Measurements from ENCODE around the gene ADO. TPM values are rescaled to one million over a fixed set of nuclear protein-coding genes. Genes with fewer than 3 reads are reported as not detected.

Gene ADO
- total RNA-seq (2014; rRNA removed; shearing (Covaris generic)), result 48.5 and 51.0 TPM in 2 replicates

GRCh38 chr10:62804356-62805230 lies at the start of gene ADO:
Gene ADO, plus strand, starts transcription at chr10:62804720. Its CDS starts 340 bp downstream, at chr10:62805060.
- Histone ChIP-seq H3K27me3 (ENCODE audit: control insufficient read depth, insufficient read depth, low read length) (no peaks in the 10 kb centered on the region), H3K36me3 (replicated peaks; ENCODE audit: control insufficient read depth, insufficient read depth, low read length) (no peaks in the 10 kb centered on the region), H3K4me3 (ENCODE audit: insufficient read depth, low read depth, low read length) (peak within 1 kb of the TSS; percentile 95)
- DNase-seq, result peak; percentile 95

DNA sequence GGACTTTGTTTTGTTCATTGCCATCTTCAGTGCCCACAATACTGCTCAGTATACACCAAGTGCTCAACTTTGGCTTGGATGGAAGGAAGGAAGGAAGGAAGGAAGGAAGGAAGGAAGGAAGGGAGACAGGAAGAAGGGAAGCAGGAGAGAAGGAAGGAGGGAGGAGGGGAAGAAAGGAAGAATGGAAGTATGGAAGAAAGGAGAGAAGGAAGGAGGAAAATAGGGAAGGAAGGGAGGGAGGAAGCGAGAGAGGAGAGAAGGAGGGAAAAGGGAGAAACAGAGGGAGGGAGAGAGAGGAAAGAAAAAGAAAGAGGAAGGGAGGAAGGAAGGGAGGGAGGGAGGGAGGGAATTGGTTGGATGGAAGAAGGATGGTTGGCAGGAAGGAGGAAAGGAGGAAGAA lies 49.6 kb upstream of the ADO start:
- no peak overlapping the region for H3K4me3 ChIP-seq (ENCODE audit: insufficient read depth, low read depth, low read length)

GRCh38 chr10:62755662-62756653 lies 48.6 kb upstream of the ADO start:
- Histone ChIP-seq H3K36me3 (replicated peaks; ENCODE audit: control insufficient read depth, insufficient read depth, low read length) (no peaks in the 10 kb centered on the region), H3K27me3 (ENCODE audit: control insufficient read depth, insufficient read depth, low read length) (no peaks in the 10 kb centered on the region), H3K4me3 (ENCODE audit: insufficient read depth, low read depth, low read length) (no peak overlapping the region)
- DNase-seq, result no peak

More for the DNA sequence above, 49.6 kb upstream of the ADO start:
- Histone ChIP-seq H3K27me3 (ENCODE audit: control insufficient read depth, insufficient read depth, low read length) (no peaks in the 10 kb centered on the region), H3K36me3 (replicated peaks; ENCODE audit: control insufficient read depth, insufficient read depth, low read length) (no peaks in the 10 kb centered on the region)
- DNase-seq, result no peak

DNA sequence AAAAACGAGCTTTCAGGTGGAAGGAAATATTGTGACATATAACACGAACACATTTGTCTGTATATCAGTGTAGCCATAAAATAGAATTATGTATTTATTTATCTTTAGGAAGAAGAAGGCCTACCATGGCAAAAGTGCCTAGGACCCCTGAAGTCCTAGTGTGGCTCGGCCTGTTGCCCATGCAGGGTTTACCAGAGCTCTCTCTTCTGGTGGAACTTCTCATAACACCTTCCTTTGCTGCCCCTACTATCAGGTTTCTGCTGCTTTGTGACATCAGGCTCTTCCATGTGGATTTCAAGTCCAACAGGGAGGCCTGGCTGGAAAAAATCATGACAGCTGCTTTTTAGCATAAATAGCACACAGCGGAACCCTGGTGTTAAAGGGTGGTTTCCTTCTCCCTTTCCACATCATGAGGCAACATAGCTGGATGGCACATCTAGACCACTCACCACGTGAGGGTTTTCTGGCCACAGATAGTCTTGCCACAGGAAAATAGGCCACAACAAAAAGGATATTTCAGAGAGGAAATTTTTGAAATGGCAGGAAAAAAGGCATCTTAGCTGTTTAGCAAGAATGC lies 44.8 kb upstream of the ADO start:
- Histone ChIP-seq H3K36me3 (replicated peaks; ENCODE audit: control insufficient read depth, insufficient read depth, low read length) (no peaks in the 10 kb centered on the region), H3K27me3 (ENCODE audit: control insufficient read depth, insufficient read depth, low read length) (no peaks in the 10 kb centered on the region), H3K4me3 (ENCODE audit: insufficient read depth, low read depth, low read length) (no peak overlapping the region)
- DNase-seq, result peak; percentile 13

DNA sequence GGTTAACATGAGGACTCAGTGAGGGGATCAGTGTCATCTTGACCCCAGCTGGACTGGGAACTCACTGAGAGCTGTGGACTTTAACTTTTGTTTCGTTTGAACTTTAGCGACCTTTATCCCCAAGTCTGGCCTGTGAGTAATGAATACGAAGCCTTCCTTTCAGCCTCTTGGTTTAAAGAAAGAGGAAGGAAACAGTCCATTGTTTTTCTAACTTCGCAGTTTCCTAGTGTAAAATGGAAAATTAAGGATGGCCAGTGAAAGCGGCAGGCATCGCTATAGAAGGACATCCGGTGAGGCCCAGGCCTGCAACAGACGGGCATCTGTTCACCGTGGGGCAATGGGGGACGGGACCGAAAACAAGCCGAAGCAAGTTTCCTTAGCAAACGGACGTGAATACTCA lies 44.1 kb upstream of the ADO start:
- no peak for DNase-seq
- Histone ChIP-seq H3K36me3 (replicated peaks; ENCODE audit: control insufficient read depth, insufficient read depth, low read length) (no peaks in the 10 kb centered on the region), H3K27me3 (ENCODE audit: control insufficient read depth, insufficient read depth, low read length) (no peaks in the 10 kb centered on the region), H3K4me3 (ENCODE audit: insufficient read depth, low read depth, low read length) (no peak overlapping the region)

DNA sequence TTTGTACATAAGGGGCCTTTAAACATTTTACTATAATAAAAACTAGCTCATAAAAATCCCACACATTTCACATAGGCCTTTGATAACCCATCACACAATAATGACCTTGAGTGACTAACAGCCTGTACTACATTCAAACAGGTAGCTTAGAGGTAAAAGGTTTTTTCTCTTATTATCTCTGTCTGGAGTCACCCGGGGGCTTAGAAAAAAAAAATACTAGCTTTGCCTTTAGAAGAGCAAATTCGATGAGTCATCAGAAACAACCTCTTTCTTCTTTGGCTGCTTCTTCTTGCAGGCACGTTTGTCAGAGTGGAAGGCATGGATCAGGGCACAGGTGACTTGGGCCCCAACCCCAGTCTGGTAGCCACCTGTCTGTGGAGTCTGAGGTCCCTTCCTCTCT lies 43.4 kb upstream of the ADO start:
- no peaks in the 10 kb centered on the region for H3K36me3 ChIP-seq (replicated peaks; ENCODE audit: control insufficient read depth, insufficient read depth, low read length)
- no peak for DNase-seq
- no peak overlapping the region for H3K4me3 ChIP-seq (ENCODE audit: insufficient read depth, low read depth, low read length)
- no peaks in the 10 kb centered on the region for H3K27me3 ChIP-seq (ENCODE audit: control insufficient read depth, insufficient read depth, low read length)

DNA sequence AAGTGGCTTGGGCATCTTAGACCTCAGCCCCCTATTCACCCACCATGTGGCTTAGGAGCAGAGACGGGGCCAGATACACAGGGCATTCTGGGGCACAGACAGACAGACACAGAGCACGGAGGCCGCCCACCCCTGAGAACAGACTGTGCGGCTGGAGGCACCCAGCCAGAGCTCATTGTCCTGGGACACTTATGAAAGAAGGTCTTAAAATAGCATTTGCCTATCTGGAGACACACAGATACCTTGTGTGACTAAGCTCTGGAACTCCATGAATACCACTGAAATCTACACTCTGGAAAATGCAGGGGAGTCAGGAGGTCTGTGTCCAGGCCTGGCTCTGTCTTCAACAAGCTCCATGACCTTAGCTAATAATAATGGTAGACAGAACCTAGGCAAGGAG lies 41.4 kb upstream of the ADO start:
- Histone ChIP-seq H3K36me3 (replicated peaks; ENCODE audit: control insufficient read depth, insufficient read depth, low read length) (no peaks in the 10 kb centered on the region), H3K4me3 (ENCODE audit: insufficient read depth, low read depth, low read length) (no peak overlapping the region), H3K27me3 (ENCODE audit: control insufficient read depth, insufficient read depth, low read length) (no peaks in the 10 kb centered on the region)
- no peak for DNase-seq

- H3K36me3 ChIP-seq (replicated peaks; ENCODE audit: control insufficient read depth, insufficient read depth, low read length), result no peaks in the 10 kb centered on the region
- DNase-seq, result no peak
Measured at GRCh38 chr10:62764011-62764410, 40.5 kb upstream of the ADO start.

DNA sequence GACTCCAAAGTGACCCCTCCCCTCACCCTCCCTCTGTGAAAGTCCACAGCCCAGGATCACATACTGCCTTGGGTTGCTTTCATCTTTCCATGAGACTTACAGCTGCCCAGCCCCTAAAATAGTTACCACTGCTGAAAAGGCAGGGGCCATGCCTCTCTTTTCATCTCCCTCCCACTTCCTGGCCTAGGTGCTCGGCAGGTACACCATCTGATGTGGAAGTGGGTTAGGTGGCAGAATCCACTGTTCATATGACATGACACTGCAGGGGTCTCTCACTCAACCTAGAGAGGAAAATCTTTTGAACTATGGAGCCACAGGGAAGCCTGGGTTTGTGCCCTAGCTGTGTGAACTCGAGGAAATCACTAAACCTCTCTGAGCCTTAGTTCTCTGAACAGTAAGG lies 38.8 kb upstream of the ADO start:
- Histone ChIP-seq H3K27me3 (ENCODE audit: control insufficient read depth, insufficient read depth, low read length) (no peaks in the 10 kb centered on the region), H3K36me3 (replicated peaks; ENCODE audit: control insufficient read depth, insufficient read depth, low read length) (no peaks in the 10 kb centered on the region), H3K4me3 (ENCODE audit: insufficient read depth, low read depth, low read length) (no peak overlapping the region)
- DNase-seq, result no peak

More at GRCh38 chr10:62764011-62764410, 40.5 kb upstream of the ADO start:
- Histone ChIP-seq H3K27me3 (ENCODE audit: control insufficient read depth, insufficient read depth, low read length) (no peaks in the 10 kb centered on the region), H3K4me3 (ENCODE audit: insufficient read depth, low read depth, low read length) (no peak overlapping the region)

GRCh38 chr10:62766386-62766785 lies 38.1 kb upstream of the ADO start:
- no peaks in the 10 kb centered on the region for H3K36me3 ChIP-seq (replicated peaks; ENCODE audit: control insufficient read depth, insufficient read depth, low read length)
- H3K4me3 ChIP-seq (ENCODE audit: insufficient read depth, low read depth, low read length), result no peak overlapping the region
- H3K27me3 ChIP-seq (ENCODE audit: control insufficient read depth, insufficient read depth, low read length), result no peaks in the 10 kb centered on the region
- DNase-seq, result no peak

DNA sequence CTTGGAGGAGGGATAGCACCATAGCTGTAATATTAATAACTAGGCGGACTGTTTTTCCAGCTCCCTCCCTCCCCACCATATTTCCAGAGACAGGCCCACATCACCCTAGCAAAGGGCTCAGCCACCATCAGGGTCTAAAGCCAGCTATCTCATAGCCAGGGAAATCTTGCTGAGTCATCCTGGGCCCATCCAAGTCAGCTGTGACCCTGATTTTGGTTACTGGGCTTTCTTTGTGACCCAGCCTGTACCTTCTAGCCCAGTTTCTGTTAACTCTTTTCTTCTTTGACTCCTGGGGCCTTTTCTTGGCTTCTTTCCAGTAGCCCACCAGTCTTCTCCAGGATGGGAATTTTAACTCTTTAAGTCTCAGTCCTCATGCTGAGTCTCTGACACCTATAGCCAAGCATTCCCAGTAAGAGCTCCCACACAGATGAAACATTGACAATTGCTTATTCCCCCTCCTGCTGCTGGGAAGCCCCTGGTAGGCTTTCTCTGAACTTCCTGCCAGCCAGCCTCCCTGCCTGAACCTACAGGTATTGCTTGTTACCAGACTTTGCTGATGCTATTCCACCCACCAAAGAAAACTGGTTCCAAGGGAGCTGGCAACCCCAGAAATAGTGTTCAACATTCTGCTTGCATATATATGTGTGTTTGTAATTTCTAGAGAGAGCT lies 34.8 kb upstream of the ADO start:
- Histone ChIP-seq H3K36me3 (replicated peaks; ENCODE audit: control insufficient read depth, insufficient read depth, low read length) (no peaks in the 10 kb centered on the region), H3K4me3 (ENCODE audit: insufficient read depth, low read depth, low read length) (no peak overlapping the region), H3K27me3 (ENCODE audit: control insufficient read depth, insufficient read depth, low read length) (no peaks in the 10 kb centered on the region)
- DNase-seq, result peak; percentile 14

DNA sequence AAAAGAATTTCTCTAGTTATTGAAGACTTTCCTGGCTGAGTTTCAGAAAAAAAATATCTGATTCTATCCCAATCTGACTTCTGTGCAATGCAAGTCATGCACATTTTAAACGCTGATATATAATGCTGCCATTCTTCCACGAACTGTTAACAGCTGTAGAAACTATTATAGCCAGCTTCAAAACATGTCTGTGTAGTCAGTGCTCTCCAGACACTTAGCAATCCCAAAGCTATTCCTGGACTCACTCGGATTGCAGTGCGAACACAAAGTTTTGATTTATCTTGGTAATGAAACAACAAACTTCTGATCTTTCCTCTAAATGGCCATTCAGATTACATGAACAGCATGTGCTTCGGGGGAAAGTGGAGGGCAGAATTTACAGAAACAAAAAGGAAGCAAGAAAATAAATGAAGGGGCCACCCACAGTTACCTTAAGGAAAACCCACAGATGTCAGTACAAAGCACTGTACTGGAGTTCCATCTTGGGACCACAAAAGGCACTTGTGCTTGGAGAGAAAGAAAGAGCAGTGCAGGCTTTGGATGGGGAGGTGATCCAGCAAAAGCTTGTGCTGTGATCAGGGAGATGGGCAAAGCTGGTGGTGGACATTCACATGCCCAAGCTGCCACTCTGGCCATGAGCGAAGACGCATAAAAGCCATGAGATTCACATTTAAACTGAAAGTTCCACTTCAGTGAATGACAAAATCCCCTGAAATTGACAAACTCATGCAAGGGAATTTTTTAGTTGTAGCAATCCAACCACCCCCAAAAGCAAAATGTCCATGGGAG lies 32.1 kb upstream of the ADO start:
- H3K36me3 ChIP-seq (replicated peaks; ENCODE audit: control insufficient read depth, insufficient read depth, low read length), result no peaks in the 10 kb centered on the region
- no peaks in the 10 kb centered on the region for H3K27me3 ChIP-seq (ENCODE audit: control insufficient read depth, insufficient read depth, low read length)
- DNase-seq, result no peak
- H3K4me3 ChIP-seq (ENCODE audit: insufficient read depth, low read depth, low read length), result no peak overlapping the region

- Histone ChIP-seq H3K4me3 (ENCODE audit: insufficient read depth, low read depth, low read length) (no peak overlapping the region), H3K27me3 (ENCODE audit: control insufficient read depth, insufficient read depth, low read length) (no peaks in the 10 kb centered on the region), H3K36me3 (replicated peaks; ENCODE audit: control insufficient read depth, insufficient read depth, low read length) (no peaks in the 10 kb centered on the region)
- DNase-seq, result no peak
Measured at GRCh38 chr10:62778125-62778524, 26.4 kb upstream of the ADO start.

All from H7 (cell line).